OCI-LY1 (cell line): ENCODE data around the gene CKB.

Experiments
- CTCF ChIP-seq: fragments of 200-600 bp; sonication (generic), shearing (Covaris generic); IDR thresholded peaks from 2 replicates; pipeline ENCODE4 v1.5.1; 2017; ENCODE audit warnings: mild to moderate bottlenecking, antibody characterized with exemption, low read length, moderate library complexity, mixed read lengths
- EZH2 ChIP-seq: fragments of 200-600 bp; sonication (generic), shearing (Covaris generic); IDR thresholded peaks from 2 replicates; pipeline ENCODE4 v1.8.0; 2017; ENCODE audit warnings: borderline replicate concordance, mixed run types, mild to moderate bottlenecking, antibody characterized with exemption, low read length, moderate library complexity, mixed read lengths

- TF ChIP-seq CTCF (no peak), EZH2 (no peak)
These were observed 19.3 kb upstream of the CKB start for GRCh38 chr14:103541709-103542604.
